ENCODE measurements around the gene CACNA1F.

Gene CACNA1F

DNA sequence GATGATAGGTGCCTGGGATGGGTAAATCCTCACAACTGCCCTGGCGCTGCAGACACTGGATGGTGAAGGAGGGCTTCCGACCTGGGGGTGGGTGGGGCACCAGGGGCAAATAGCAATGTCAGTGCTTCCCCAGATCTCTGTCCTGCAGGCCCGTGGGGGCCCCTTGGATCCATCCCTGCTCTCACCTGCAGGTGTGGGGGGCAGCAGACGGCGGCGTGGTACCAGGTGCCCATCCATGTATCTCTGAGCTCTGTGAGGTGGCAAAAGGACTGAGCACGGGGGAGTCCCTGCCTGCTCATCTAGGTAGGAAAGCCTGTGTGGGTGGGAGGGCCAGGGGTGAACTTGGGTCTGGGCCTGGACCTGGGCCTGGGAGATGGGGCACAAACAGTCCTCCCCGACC, 26.6 kb downstream of the CACNA1F start:
- no peak overlapping the region for H3K4me3 ChIP-seq (ENCODE audit: low read length)
- H3K4me1 ChIP-seq (ENCODE audit: control insufficient read depth, insufficient read depth, low read length): no peaks in the 10 kb centered on the region
- no peaks in the 10 kb centered on the region for H3K9me3 ChIP-seq (ENCODE audit: control insufficient read depth, low read length)
- H3K27me3 ChIP-seq (replicated peaks; ENCODE audit: control insufficient read depth, insufficient read depth, low read length): peaks cover 28% of the 10 kb centered on the region
- H3K36me3 ChIP-seq (ENCODE audit: control insufficient read depth, insufficient read depth, low read length, severe bottlenecking): no peaks in the 10 kb centered on the region
- no peak for DNase-seq (ENCODE audit: low read depth)
- H3K9ac ChIP-seq (ENCODE audit: low read length): no peak overlapping the region

DNA sequence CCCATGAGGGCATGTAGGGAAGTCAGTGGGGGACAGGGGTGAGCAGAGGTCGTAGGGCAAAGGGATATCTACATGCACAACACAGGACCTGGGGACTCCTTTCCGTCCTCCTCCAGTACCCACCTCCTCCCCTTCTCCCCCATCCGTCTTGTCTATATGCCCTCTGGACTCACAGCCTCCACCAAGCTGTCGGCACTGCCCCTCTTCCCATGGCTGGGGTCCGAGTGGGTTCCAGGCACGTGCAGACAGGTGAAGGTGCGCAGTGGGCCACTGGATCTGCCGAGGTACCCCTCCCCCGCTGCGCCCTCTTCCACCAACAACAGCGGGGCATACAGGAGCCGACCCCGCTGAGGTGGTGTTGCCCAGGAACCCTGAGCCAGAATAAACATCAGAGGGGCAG, 27.7 kb downstream of the CACNA1F start:
- Histone ChIP-seq H3K27me3 (replicated peaks; ENCODE audit: control insufficient read depth, insufficient read depth, low read length) (peaks cover 25% of the 10 kb centered on the region), H3K9me3 (ENCODE audit: control insufficient read depth, low read length) (no peaks in the 10 kb centered on the region), H3K9ac (ENCODE audit: low read length) (no peak overlapping the region), H3K4me3 (ENCODE audit: low read length) (no peak overlapping the region), H3K36me3 (ENCODE audit: control insufficient read depth, insufficient read depth, low read length, severe bottlenecking) (no peaks in the 10 kb centered on the region), H3K4me1 (ENCODE audit: control insufficient read depth, insufficient read depth, low read length) (peaks cover 1% of the 10 kb centered on the region)
- no peak for DNase-seq (ENCODE audit: low read depth)

DNA sequence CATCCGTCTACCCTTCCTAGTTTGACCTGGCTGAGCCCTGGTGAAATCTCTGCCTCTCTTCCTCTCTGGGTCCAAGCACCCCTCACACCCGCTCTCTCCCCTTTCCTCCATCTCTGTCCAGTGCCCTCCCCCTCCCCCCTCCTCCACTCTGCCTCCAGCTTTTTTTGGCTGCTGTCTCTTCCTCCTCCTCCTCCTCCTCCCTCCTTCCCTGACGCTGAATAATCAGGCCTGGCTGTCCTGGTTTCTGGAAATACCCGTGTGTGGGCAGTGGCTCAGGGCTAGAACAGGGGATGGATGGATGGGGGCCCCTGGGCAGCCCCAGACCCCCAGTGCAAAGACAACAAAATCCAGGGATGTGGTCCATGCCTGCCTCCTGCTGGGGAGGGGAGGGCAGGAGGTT, 28.4 kb downstream of the CACNA1F start:
- Histone ChIP-seq H3K27me3 (replicated peaks; ENCODE audit: control insufficient read depth, insufficient read depth, low read length) (peaks cover 25% of the 10 kb centered on the region), H3K4me3 (ENCODE audit: low read length) (no peak overlapping the region), H3K9ac (ENCODE audit: low read length) (no peak overlapping the region), H3K4me1 (ENCODE audit: control insufficient read depth, insufficient read depth, low read length) (peaks cover 4% of the 10 kb centered on the region), H3K36me3 (ENCODE audit: control insufficient read depth, insufficient read depth, low read length, severe bottlenecking) (no peaks in the 10 kb centered on the region), H3K9me3 (ENCODE audit: control insufficient read depth, low read length) (no peaks in the 10 kb centered on the region)
- DNase-seq (ENCODE audit: low read depth): no peak

DNA sequence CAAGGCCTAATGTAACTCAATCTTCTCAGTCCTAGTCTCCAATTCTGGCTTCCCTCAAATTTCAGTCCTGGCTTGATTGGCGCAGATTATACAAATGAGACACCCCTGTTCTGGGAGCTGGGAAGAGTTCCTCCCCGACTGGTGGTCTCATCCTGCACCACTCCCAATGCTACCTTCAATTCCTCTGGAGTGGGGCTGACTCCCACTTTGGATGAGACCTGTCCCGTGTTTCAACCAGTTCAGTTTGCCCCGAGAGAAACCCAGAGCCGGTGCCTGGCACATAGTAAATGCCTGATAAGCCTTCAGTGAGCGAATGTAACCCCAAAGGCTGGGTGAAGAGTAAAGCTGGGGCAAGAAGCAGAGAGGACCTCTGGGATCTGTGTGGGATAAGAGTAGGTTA, 29.1 kb downstream of the CACNA1F start:
- peaks cover 25% of the 10 kb centered on the region for H3K27me3 ChIP-seq (replicated peaks; ENCODE audit: control insufficient read depth, insufficient read depth, low read length)
- no peak for DNase-seq (ENCODE audit: low read depth)

DNA sequence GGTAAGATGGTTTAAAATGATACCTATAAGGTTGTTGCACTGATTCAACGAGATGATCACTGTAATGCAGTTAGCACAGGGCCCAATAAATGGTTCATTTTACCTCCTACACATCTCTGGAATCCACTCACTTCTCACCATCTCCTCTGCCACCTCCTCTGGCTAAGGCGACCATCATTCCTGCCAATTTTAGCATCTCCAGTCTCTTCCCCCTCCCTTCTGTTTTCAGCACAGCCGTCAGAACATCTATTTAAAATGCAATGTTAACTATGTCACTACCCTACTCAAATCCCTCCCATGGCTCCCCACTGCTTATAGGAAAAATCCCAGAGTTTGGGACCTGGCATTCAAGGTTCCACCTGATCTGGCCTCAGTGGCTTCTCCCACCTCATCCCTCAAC, 29.6 kb downstream of the CACNA1F start:
- Histone ChIP-seq H3K4me3 (ENCODE audit: low read length) (no peak overlapping the region), H3K9me3 (ENCODE audit: control insufficient read depth, low read length) (no peaks in the 10 kb centered on the region), H3K27me3 (replicated peaks; ENCODE audit: control insufficient read depth, insufficient read depth, low read length) (peaks cover 28% of the 10 kb centered on the region), H3K36me3 (ENCODE audit: control insufficient read depth, insufficient read depth, low read length, severe bottlenecking) (no peaks in the 10 kb centered on the region), H3K9ac (ENCODE audit: low read length) (no peak overlapping the region), H3K4me1 (ENCODE audit: control insufficient read depth, insufficient read depth, low read length) (peaks cover 4% of the 10 kb centered on the region)
- no peak for DNase-seq (ENCODE audit: low read depth)

More for the DNA sequence above, 29.1 kb downstream of the CACNA1F start:
- Histone ChIP-seq H3K4me1 (ENCODE audit: control insufficient read depth, insufficient read depth, low read length) (peaks cover 4% of the 10 kb centered on the region), H3K36me3 (ENCODE audit: control insufficient read depth, insufficient read depth, low read length, severe bottlenecking) (no peaks in the 10 kb centered on the region), H3K4me3 (ENCODE audit: low read length) (no peak overlapping the region), H3K9me3 (ENCODE audit: control insufficient read depth, low read length) (no peaks in the 10 kb centered on the region), H3K9ac (ENCODE audit: low read length) (no peak overlapping the region)

DNA sequence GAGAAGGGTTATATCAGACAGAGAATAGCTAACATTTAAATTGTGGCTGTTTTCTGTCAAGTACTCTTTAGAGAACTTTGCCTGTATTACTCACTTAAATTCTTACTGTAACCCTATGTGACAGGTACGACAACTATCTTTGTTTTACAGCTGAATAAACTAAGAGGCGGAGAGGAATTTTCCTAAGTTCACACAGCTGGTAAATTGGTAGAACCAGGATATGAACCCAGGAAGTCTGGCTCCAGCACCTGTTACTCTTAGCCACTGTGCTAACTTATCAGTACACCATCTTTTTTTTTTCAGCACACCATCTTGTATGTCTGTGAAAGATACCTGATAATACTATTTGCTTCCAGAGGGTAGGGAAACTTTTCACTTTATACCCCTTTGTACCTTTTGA, 31.1 kb downstream of the CACNA1F start:
- H3K4me1 ChIP-seq (ENCODE audit: control insufficient read depth, insufficient read depth, low read length): peaks cover 4% of the 10 kb centered on the region
- no peak for DNase-seq (ENCODE audit: low read depth)
- no peaks in the 10 kb centered on the region for H3K9me3 ChIP-seq (ENCODE audit: control insufficient read depth, low read length)

DNA sequence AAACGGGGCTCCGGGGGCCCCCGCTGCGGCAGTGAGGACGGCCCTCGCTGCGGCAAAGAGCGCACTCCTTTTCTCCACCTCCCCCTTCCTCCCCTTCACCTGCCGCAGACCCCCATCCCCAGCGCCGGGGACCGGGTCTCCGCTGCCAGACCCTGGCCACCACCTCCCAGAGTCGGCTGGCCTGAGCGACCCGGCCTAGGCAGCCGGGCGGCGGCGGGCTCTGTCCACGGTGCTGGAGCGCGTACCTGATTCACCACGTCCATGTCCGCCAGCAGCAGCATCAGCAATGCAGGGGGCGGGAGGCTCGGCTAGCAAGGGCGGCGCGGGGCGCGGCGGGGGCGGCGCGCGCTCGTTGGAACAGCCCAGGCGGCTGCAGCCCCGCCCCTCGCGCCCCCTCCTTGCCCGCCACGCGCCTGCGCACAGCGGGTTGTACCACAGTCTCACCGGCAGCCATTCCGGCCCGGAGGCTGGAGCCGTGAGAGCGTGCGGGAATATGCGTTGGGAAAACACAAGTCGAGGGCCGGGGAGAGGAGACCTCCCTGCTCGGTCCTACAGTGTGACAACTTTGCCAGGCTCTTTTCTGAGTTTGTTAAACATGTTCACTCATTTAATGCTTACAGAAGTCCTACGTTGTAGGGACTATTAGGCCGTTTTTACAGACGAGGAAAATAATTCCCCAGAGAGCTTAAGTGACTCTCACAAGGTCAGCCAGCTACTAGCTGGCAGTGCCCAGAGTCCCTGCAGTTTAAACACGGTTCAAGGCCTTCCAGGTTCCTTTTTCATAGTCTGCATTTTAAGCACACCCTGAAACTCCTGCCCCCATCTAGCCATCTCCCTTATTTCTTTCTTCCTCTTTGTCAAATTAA, 33.0 kb downstream of the CACNA1F start, which contains the start of gene SYP:
Gene SYP, minus strand, starts transcription at position 288 of the 866 bp plus-strand sequence. Its CDS starts 7 bp downstream, at position 281.
- H3K9me3 ChIP-seq (ENCODE audit: control insufficient read depth, low read length): no peaks in the 10 kb centered on the region
- peaks cover 32% of the 10 kb centered on the region for H3K27me3 ChIP-seq (replicated peaks; ENCODE audit: control insufficient read depth, insufficient read depth, low read length)
- H3K4me1 ChIP-seq (ENCODE audit: control insufficient read depth, insufficient read depth, low read length): peaks cover 4% of the 10 kb centered on the region
- peak within 1 kb of the TSS; percentile 59 for H3K9ac ChIP-seq (ENCODE audit: low read length)
- DNase-seq (ENCODE audit: low read depth): peak; percentile 87
- H3K4me3 ChIP-seq (ENCODE audit: low read length): peak within 1 kb of the TSS; percentile 64
- no peaks in the 10 kb centered on the region for H3K36me3 ChIP-seq (ENCODE audit: control insufficient read depth, insufficient read depth, low read length, severe bottlenecking)

More for the DNA sequence above, 31.1 kb downstream of the CACNA1F start:
- Histone ChIP-seq H3K4me3 (ENCODE audit: low read length) (no peak overlapping the region), H3K27me3 (replicated peaks; ENCODE audit: control insufficient read depth, insufficient read depth, low read length) (peaks cover 38% of the 10 kb centered on the region), H3K36me3 (ENCODE audit: control insufficient read depth, insufficient read depth, low read length, severe bottlenecking) (no peaks in the 10 kb centered on the region), H3K9ac (ENCODE audit: low read length) (no peak overlapping the region)

DNA sequence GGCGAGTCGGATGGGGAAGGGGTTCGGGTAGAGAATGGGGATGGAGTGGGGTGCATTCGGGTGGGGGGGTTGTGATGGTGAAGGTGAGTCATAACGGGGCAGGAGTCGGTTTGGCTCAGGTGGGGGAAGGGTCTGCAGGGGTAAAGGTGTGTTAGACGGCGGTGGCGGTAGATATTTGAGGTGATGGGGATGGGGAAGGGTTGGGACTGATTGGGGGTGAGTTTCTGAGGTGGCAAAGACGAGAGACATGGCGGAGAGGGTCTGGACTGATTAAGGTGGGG, 33.9 kb downstream of the CACNA1F start:
- peaks cover 27% of the 10 kb centered on the region for H3K27me3 ChIP-seq (replicated peaks; ENCODE audit: control insufficient read depth, insufficient read depth, low read length)
- no peak overlapping the region for H3K4me3 ChIP-seq (ENCODE audit: low read length)
- H3K9me3 ChIP-seq (ENCODE audit: control insufficient read depth, low read length): no peaks in the 10 kb centered on the region
- no peak overlapping the region for H3K9ac ChIP-seq (ENCODE audit: low read length)
- H3K36me3 ChIP-seq (ENCODE audit: control insufficient read depth, insufficient read depth, low read length, severe bottlenecking): no peaks in the 10 kb centered on the region
- DNase-seq (ENCODE audit: low read depth): no peak
- peaks cover 4% of the 10 kb centered on the region for H3K4me1 ChIP-seq (ENCODE audit: control insufficient read depth, insufficient read depth, low read length)

DNA sequence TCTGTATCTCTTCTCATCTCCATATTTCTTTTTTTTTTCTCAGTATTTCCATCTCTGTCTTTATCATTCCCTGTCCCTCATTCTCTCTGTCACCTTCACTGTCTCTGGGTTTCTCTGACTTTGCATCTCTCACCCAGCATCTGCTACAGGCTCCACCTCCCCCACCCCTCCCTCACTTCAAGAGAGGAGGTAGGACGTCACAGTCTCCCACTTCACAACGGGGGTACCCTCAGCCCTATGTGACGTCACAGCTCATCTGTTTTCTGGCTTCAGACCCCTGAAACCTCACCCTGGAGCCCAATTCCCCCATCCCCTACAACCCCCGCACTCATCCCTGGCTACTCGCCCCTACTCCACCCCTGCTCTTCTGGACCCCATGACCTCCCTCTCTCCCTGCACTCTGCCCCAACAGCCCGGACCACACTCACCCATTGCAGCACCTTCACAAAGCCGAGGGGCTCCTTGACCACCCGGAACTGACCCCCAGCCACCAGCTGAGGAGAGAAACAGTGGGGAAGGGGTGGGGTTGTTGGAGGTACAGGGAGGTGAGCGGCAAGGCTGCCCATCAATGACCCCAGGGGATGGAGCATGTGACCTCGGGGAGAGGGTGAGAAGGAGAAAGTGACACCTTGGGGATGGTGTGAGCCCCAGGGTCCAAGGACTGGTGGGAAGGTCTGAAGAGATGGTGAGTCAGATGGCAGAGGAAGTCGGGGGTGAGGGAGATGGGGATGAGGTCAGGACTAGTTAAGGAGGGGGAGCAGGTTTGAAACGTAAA, 34.4 kb downstream of the CACNA1F start:
- no peak overlapping the region for H3K4me3 ChIP-seq (ENCODE audit: low read length)
- H3K4me1 ChIP-seq (ENCODE audit: control insufficient read depth, insufficient read depth, low read length): peaks cover 4% of the 10 kb centered on the region
- H3K36me3 ChIP-seq (ENCODE audit: control insufficient read depth, insufficient read depth, low read length, severe bottlenecking): no peaks in the 10 kb centered on the region
- peaks cover 22% of the 10 kb centered on the region for H3K27me3 ChIP-seq (replicated peaks; ENCODE audit: control insufficient read depth, insufficient read depth, low read length)
- DNase-seq (ENCODE audit: low read depth): no peak
- no peaks in the 10 kb centered on the region for H3K9me3 ChIP-seq (ENCODE audit: control insufficient read depth, low read length)
- H3K9ac ChIP-seq (ENCODE audit: low read length): no peak overlapping the region

DNA sequence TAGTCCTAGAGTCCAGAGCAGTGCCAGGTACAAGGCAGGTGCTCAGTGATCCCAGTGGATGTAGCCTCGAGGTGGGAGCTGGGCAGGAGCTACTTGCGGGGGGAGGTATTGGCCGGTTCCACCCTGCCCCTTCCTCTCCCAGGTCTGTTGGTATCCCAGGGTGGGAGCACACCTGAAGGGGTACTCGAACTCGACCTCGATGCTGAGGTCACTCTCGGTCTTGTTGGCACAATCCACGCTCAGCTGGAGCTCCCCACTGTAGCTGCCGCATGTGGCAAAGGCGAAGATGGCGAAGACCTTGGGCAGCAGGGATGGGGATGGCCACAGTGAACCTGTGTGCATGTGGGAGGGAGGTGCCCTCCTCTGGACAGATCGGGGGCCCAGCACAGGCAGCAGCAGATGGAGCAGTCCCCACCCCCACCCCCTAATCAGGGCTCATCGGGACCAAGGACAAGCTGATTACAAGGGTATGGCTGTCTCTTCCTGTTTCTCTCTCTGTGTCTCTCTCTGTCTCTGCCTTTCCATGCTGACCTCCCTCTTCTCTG, 35.5 kb downstream of the CACNA1F start:
- Histone ChIP-seq H3K36me3 (ENCODE audit: control insufficient read depth, insufficient read depth, low read length, severe bottlenecking) (no peaks in the 10 kb centered on the region), H3K9ac (ENCODE audit: low read length) (no peak overlapping the region), H3K27me3 (replicated peaks; ENCODE audit: control insufficient read depth, insufficient read depth, low read length) (peaks cover 17% of the 10 kb centered on the region), H3K4me3 (ENCODE audit: low read length) (no peak overlapping the region), H3K9me3 (ENCODE audit: control insufficient read depth, low read length) (no peaks in the 10 kb centered on the region), H3K4me1 (ENCODE audit: control insufficient read depth, insufficient read depth, low read length) (peaks cover 4% of the 10 kb centered on the region)
- no peak for DNase-seq (ENCODE audit: low read depth)

DNA sequence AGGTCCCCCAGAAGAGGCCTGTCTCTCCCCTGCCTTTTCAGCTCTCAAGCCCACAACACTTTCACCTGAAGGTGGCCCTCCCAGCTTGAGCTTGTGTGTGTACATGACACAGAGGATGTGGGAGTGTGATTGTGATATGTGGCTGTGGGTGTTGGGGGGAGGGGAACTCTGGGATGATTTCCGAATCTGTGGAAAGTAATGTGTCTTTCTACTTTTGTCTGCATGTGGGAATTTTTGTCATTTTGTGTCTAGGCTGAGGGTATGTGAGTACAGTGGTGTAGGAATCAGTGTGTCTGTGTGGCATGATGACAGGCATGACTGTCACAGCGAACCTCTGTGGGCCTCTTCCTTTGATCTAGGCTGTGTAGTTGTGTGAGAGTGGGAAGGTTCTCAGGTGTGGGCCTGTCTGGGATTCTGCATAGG, 39.6 kb downstream of the CACNA1F start:
- H3K4me3 ChIP-seq (ENCODE audit: low read length): no peak overlapping the region
- H3K9me3 ChIP-seq (ENCODE audit: control insufficient read depth, low read length): no peaks in the 10 kb centered on the region
- H3K36me3 ChIP-seq (ENCODE audit: control insufficient read depth, insufficient read depth, low read length, severe bottlenecking): no peaks in the 10 kb centered on the region
- no peak for DNase-seq (ENCODE audit: low read depth)
- peaks cover 13% of the 10 kb centered on the region for H3K27me3 ChIP-seq (replicated peaks; ENCODE audit: control insufficient read depth, insufficient read depth, low read length)
- peaks cover 2% of the 10 kb centered on the region for H3K4me1 ChIP-seq (ENCODE audit: control insufficient read depth, insufficient read depth, low read length)
- H3K9ac ChIP-seq (ENCODE audit: low read length): no peak overlapping the region

Measured in adipocyte (in vitro differentiated cells).